CD4-positive, alpha-beta T cell treated with Interleukin-21 for 1 hour (primary cell): ENCODE results near the gene DDX1.
"Not testable (repeated sequence)": the region's sequence is repeated elsewhere in the genome, so short reads cannot be mapped to it uniquely, and the experiment has no call there.

ENCODE experiments used
- DNase-seq: peaks from one replicate; pipeline ENCODE4 v3.0.0-alpha.2; 2020

Gene DDX1

GRCh38 chr2:15591692-15592463, at the start of gene DDX1:
TSS of gene DDX1 (plus strand) at chr2:15591868. CDS start at chr2:15591934, 66 bp downstream.
- DNase-seq = peak; percentile 89

GRCh38 chr2:15542269-15542668, 49.4 kb upstream of the DDX1 start:
- not testable (repeated sequence) for DNase-seq

GRCh38 chr2:15543053-15543452, 48.6 kb upstream of the DDX1 start:
- no peak for DNase-seq

- DNase-seq = no peak
Observed at GRCh38 chr2:15543541-15543940, 48.1 kb upstream of the DDX1 start.

- no peak for DNase-seq
Observed at GRCh38 chr2:15544227-15544626, 47.4 kb upstream of the DDX1 start.

- no peak for DNase-seq
Observed at GRCh38 chr2:15546297-15547098, 45.2 kb upstream of the DDX1 start.

- no peak for DNase-seq
Observed at GRCh38 chr2:15547115-15547876, 44.4 kb upstream of the DDX1 start.

GRCh38 chr2:15548974-15549373, 42.7 kb upstream of the DDX1 start:
- no peak for DNase-seq

- no peak for DNase-seq
Observed at GRCh38 chr2:15553519-15553918, 38.1 kb upstream of the DDX1 start.

GRCh38 chr2:15553951-15554350, 37.7 kb upstream of the DDX1 start:
- no peak for DNase-seq

- DNase-seq = no peak
Observed at GRCh38 chr2:15554525-15555218, 37.0 kb upstream of the DDX1 start.

- DNase-seq = no peak
Observed at GRCh38 chr2:15555760-15556193, 35.9 kb upstream of the DDX1 start.

GRCh38 chr2:15556311-15556930, 35.2 kb upstream of the DDX1 start:
- no peak for DNase-seq

- no peak for DNase-seq
Observed at GRCh38 chr2:15557887-15558311, 33.8 kb upstream of the DDX1 start.

GRCh38 chr2:15559379-15560139, 32.1 kb upstream of the DDX1 start:
- no peak for DNase-seq

- peak; percentile 6 for DNase-seq
Observed at GRCh38 chr2:15560140-15560987, 31.3 kb upstream of the DDX1 start.

GRCh38 chr2:15560988-15561573, 30.6 kb upstream of the DDX1 start, which contains the start of gene NBAS:
TSS of gene NBAS (minus strand) at chr2:15561334. CDS start at chr2:15561304, 30 bp downstream.
- peak; percentile 86 for DNase-seq

GRCh38 chr2:15561574-15562344, 29.9 kb upstream of the DDX1 start:
- DNase-seq = peak; percentile 27
